K562 (cell line): Measurements from ENCODE around the gene NLRC3. TPM values are rescaled to one million over a fixed set of nuclear protein-coding genes. Genes with fewer than 3 reads are reported as not detected.

Experiments
- MGA ChIP-seq: fragments of 450-650 bp; IDR thresholded peaks from 2 replicates; pipeline ENCODE4 v1.6.1; 2016; ENCODE audit warnings: mild to moderate bottlenecking, moderate library complexity
- MYC ChIP-seq, 2 experiments: fragments of 250-450 bp in 1 of 2; sonication (Bioruptor Pico) in 1 of 2; IDR thresholded peaks; 2 replicates each; pipeline versions ENCODE4 v1.5.1 to v1.6.1; 2012 to 2021; ENCODE audit warnings: low read depth in 2 of 2, borderline replicate concordance in 1 of 2, improper control_type of control experiment in 1 of 2, low read length in 1 of 2, mild to moderate bottlenecking in 1 of 2, moderate library complexity in 1 of 2
- polyA plus RNA-seq, 8 experiments: library from polyadenylated mRNA; depleted of rRNA in 4 of 8; stranded (reverse) in 5 of 8; unstranded in 3 of 8; fragments of >200 nt; fragmentation: Nextera tagmentation in 2 of 8; fragmentation: Illumina TruSeq in 1 of 8; extraction: Ambion mirVana in 2 of 8; extraction: Trizol in 1 of 8; gene quantifications; 2 replicates each; pipeline versions ENCODE4 v1.2.1 to v1.2.3, GENCODE V29; 2011 to 2014; ENCODE audit warnings: inconsistent platforms in 1 of 8, missing spikeins in 1 of 8
- total RNA-seq, 7 experiments: library from RNA; depleted of rRNA in 6 of 7; stranded (reverse); fragments of >200 nt in 6 of 7; fragmentation: Illumina TruSeq in 2 of 7; extraction: Trizol in 2 of 7; gene quantifications; 2 replicates each; pipeline versions ENCODE4 v1.2.1 to v1.2.3, GENCODE V29; 2011 to 2021; ENCODE audit warnings: low replicate concordance in 1 of 7

Gene NLRC3
- total and polyA plus RNA-seq, 9 of the 15 experiments (the other 6 are each of a cell fraction or from before 2014, with no cell fraction given): 0.03 to 0.13 (median 0.03) TPM; not detected in 4

GRCh38 chr16:3610698-3611145 lies 33.5 kb upstream of the NLRC3 start (continued):
- 0 out of 2 replicates have a peak, but pooled peaks have one; percentile 16 for TF ChIP-seq MYC (IDR thresholded peaks at IDR 0.05; ENCODE audit: low read depth, low read length)
- TF ChIP-seq MYC (CRISPR knock-in tag; IDR thresholded peaks at IDR 0.05; ENCODE audit: borderline replicate concordance, low read depth): no peak
- TF ChIP-seq MGA: 0 out of 2 replicates have a peak, but pooled peaks have one; percentile 9
